Stimulated activated naive CD8-positive, alpha-beta T cell treated with anti-CD3 and anti-CD28 coated beads, Interleukin-15, Interleukin-2, amounts not matched to agents 100 ng/mL and 50 ng/mL, for 24 hours (primary cell): ENCODE data around the gene BDH1.
"Not testable (repeated sequence)": the region's sequence is repeated elsewhere in the genome, so short reads cannot be mapped to it uniquely, and the experiment has no call there.

Source experiments
- H3K27ac Mint-ChIP-seq: one replicate; pipeline ENCODE4 v1.8.0; 2021; ENCODE audit warnings: mild to moderate bottlenecking, mixed read lengths
- H3K27me3 Mint-ChIP-seq: one replicate; pipeline ENCODE4 v1.8.0; 2021; ENCODE audit warnings: mixed read lengths
- H3K36me3 Mint-ChIP-seq: one replicate; pipeline ENCODE4 v1.8.0; 2021; ENCODE audit warnings: low read depth, mixed read lengths
- H3K4me1 Mint-ChIP-seq: one replicate; pipeline ENCODE4 v1.8.0; 2021; ENCODE audit warnings: low read depth, mixed read lengths
- H3K4me3 Mint-ChIP-seq: one replicate; pipeline ENCODE4 v1.8.0; 2021; ENCODE audit warnings: mild to moderate bottlenecking, mixed read lengths
- H3K9me3 Mint-ChIP-seq: one replicate; pipeline ENCODE4 v1.8.0; 2021; ENCODE audit warnings: mixed read lengths

Gene BDH1

DNA sequence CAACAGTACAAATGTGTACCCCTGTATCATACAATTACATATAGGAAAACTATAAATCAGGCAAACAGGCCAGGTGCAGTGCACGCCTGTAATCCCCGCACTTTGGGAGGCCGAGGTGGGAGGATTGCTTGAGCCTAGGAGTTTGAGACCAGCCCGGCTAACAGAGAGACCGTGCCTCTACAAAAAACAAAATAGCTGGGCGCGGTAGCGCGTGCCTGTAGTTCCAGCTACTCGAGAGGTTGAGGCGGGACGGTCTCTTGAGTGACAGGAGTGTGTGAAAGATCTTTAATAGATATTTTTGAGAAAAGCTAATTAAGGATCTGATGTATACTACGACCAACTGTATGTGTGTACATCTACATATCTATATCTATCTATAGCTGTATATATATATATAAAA is 33.8 kb upstream of the BDH1 start:
- Mint-ChIP-seq H3K9me3 (no peaks in the 10 kb centered on the region), H3K36me3 (peaks cover 8% of the 10 kb centered on the region), H3K4me1 (peaks cover 34% of the 10 kb centered on the region), H3K27me3 (no peaks in the 10 kb centered on the region), H3K27ac (no peak overlapping the region), H3K4me3 (no peak overlapping the region)

GRCh38 chr3:197586768-197587167 is 31.0 kb upstream of the BDH1 start:
- not testable (repeated sequence) for H3K27me3 Mint-ChIP-seq, H3K4me3 Mint-ChIP-seq, H3K9me3 Mint-ChIP-seq, H3K36me3 Mint-ChIP-seq, H3K27ac Mint-ChIP-seq
- peaks cover 16% of the 10 kb centered on the region for H3K4me1 Mint-ChIP-seq

GRCh38 chr3:197586181-197586580 is 30.4 kb upstream of the BDH1 start:
- Mint-ChIP-seq H3K9me3 (no peaks in the 10 kb centered on the region), H3K4me1 (peaks cover 10% of the 10 kb centered on the region), H3K4me3 (no peak overlapping the region), H3K27me3 (no peaks in the 10 kb centered on the region), H3K36me3 (no peaks in the 10 kb centered on the region), H3K27ac (no peak overlapping the region)

- Mint-ChIP-seq H3K4me3 (no peak overlapping the region), H3K9me3 (no peaks in the 10 kb centered on the region), H3K27me3 (no peaks in the 10 kb centered on the region), H3K36me3 (no peaks in the 10 kb centered on the region), H3K4me1 (no peaks in the 10 kb centered on the region), H3K27ac (no peak overlapping the region)
Observed at GRCh38 chr3:197584733-197585132, 29.0 kb upstream of the BDH1 start.

GRCh38 chr3:197583371-197583770 is 27.6 kb upstream of the BDH1 start:
- no peaks in the 10 kb centered on the region for H3K27me3 Mint-ChIP-seq
- H3K4me3 Mint-ChIP-seq, result no peak overlapping the region
- H3K36me3 Mint-ChIP-seq, result no peaks in the 10 kb centered on the region
- H3K27ac Mint-ChIP-seq, result no peak overlapping the region
- no peaks in the 10 kb centered on the region for H3K4me1 Mint-ChIP-seq
- no peaks in the 10 kb centered on the region for H3K9me3 Mint-ChIP-seq

DNA sequence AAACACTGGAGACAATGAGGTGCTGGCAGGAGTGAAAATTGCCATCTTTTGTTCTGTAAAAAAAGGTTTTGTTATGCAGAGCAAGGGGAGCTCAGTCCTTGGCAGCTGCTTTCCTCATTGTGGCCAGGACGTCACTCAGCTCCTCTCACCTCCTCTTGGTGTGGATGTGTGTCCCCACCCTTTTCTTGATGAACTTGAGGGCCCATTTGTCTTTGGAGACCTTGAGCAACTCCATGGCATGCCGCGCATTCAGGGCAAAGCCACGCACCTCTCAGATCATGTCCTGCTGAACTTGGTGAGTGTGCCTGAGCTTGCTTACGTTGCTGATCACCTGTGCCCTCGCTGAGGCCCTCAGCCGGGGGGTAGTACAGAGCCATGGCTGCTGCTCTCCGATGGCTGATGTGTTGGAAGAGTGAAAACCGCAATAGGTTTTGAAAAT is 24.5 kb upstream of the BDH1 start:
- Mint-ChIP-seq H3K4me1 (no peaks in the 10 kb centered on the region), H3K27ac (no peak overlapping the region), H3K36me3 (no peaks in the 10 kb centered on the region), H3K27me3 (no peaks in the 10 kb centered on the region), H3K4me3 (no peak overlapping the region), H3K9me3 (no peaks in the 10 kb centered on the region)

- H3K4me3 Mint-ChIP-seq, result no peak overlapping the region
- H3K27me3 Mint-ChIP-seq, result no peaks in the 10 kb centered on the region
- H3K4me1 Mint-ChIP-seq, result no peaks in the 10 kb centered on the region
- no peak overlapping the region for H3K27ac Mint-ChIP-seq
- no peaks in the 10 kb centered on the region for H3K36me3 Mint-ChIP-seq
- no peaks in the 10 kb centered on the region for H3K9me3 Mint-ChIP-seq
Observed at GRCh38 chr3:197578376-197578775, 22.6 kb upstream of the BDH1 start.

GRCh38 chr3:197577366-197578074 is 21.8 kb upstream of the BDH1 start:
- no peak overlapping the region for H3K27ac Mint-ChIP-seq
- no peaks in the 10 kb centered on the region for H3K27me3 Mint-ChIP-seq
- H3K4me3 Mint-ChIP-seq, result no peak overlapping the region
- H3K36me3 Mint-ChIP-seq, result no peaks in the 10 kb centered on the region
- no peaks in the 10 kb centered on the region for H3K4me1 Mint-ChIP-seq
- no peaks in the 10 kb centered on the region for H3K9me3 Mint-ChIP-seq

GRCh38 chr3:197576838-197577237 is 21.1 kb upstream of the BDH1 start:
- Mint-ChIP-seq H3K27me3 (no peaks in the 10 kb centered on the region), H3K36me3 (no peaks in the 10 kb centered on the region), H3K9me3 (no peaks in the 10 kb centered on the region), H3K4me3 (no peak overlapping the region), H3K4me1 (no peaks in the 10 kb centered on the region), H3K27ac (no peak overlapping the region)

- Mint-ChIP-seq H3K27me3 (no peaks in the 10 kb centered on the region), H3K36me3 (peaks cover 8% of the 10 kb centered on the region), H3K4me1 (no peaks in the 10 kb centered on the region)
Observed at GRCh38 chr3:197575362-197575761, 19.6 kb upstream of the BDH1 start.

DNA sequence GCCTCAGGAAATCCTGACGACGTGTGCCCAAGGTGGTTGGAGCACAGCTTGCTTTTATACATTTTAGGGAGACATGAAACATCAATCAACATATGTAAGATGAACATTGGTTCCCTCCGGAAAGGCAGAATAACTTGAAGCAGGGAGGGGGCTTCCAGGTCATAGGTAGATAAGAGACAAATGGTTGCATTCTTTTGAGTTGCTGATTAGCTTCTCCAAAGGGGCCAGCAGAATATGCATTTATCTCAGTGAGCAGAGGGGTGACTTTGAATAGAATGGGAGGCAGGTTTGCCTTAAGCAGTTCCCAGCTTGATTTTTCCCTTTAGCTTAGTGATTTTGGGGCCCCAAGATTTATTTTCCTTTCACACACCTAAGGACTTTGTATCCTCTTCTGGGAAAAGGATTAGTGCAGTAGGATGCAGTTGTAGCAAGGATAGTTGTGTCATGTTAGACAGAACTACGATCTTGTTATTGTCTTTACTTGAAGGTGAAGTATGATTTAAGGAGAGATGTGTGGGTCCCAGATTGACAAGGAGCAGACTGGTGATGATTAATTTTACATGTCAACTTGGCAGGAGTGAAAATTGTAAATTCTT is 18.7 kb upstream of the BDH1 start:
- H3K27ac Mint-ChIP-seq, H3K4me1 Mint-ChIP-seq, H3K4me3 Mint-ChIP-seq, H3K27me3 Mint-ChIP-seq: not testable (repeated sequence)
- Mint-ChIP-seq H3K9me3 (peaks cover 11% of the 10 kb centered on the region), H3K36me3 (peaks cover 10% of the 10 kb centered on the region)

More at GRCh38 chr3:197575362-197575761, 19.6 kb upstream of the BDH1 start:
- Mint-ChIP-seq H3K4me3 (no peak overlapping the region), H3K9me3 (peaks cover 7% of the 10 kb centered on the region), H3K27ac (no peak overlapping the region)

DNA sequence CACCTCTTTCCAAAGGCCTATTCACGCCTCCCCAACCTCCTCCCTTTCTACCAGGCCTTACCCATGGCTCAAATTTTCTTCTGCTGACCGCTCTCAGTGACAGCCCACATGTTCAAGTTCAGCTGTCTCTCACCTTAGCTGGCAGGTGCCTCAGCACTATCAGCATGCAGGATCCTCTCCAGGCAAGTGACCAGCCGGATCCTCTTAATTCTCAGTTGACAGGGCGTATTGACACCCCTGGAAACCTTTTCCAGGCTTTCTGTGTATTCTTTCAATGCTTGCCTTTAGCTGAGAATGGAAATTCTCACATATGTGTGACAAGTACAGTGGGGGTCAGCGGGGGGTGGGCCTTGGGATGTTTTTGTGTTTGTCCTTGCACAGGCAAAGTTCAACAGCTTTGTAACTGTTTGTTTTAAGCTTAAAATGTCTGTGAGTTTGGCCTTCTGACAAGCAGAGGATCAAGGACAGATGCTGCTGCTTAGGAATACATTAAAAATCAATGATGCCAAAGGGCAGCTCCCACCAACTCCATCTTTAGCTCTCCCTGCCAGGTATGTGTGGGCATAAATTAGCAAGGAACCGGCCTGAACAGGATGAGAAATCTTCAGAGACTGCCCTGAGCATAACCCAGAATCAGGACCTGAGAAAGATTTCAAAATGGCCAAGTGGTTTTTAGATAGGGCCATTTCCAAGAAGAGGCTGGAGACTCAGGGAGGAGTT is 17.4 kb upstream of the BDH1 start:
- peaks cover 12% of the 10 kb centered on the region for H3K36me3 Mint-ChIP-seq
- no peak overlapping the region for H3K4me3 Mint-ChIP-seq
- peaks cover 14% of the 10 kb centered on the region for H3K9me3 Mint-ChIP-seq
- H3K4me1 Mint-ChIP-seq, result peaks cover 3% of the 10 kb centered on the region
- no peak overlapping the region for H3K27ac Mint-ChIP-seq
- peaks cover 6% of the 10 kb centered on the region for H3K27me3 Mint-ChIP-seq

DNA sequence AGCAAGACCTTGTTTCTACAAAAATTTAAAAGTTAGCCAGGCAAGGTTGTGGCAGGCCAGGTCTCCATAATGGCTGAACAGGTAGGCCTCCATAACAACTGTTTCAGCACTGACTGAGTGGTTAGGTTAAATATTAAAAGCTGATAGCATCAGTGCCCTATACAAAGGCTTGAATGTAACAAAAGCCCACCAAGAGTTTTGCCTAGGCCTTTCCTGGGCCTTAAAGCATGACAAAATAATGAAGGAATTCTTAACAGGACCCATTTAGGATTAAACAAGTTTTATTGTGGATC is 16.1 kb upstream of the BDH1 start:
- Mint-ChIP-seq H3K36me3 (peaks cover 12% of the 10 kb centered on the region), H3K9me3 (peaks cover 16% of the 10 kb centered on the region), H3K27me3 (peaks cover 16% of the 10 kb centered on the region)
- not testable (repeated sequence) for H3K27ac Mint-ChIP-seq, H3K4me1 Mint-ChIP-seq, H3K4me3 Mint-ChIP-seq

DNA sequence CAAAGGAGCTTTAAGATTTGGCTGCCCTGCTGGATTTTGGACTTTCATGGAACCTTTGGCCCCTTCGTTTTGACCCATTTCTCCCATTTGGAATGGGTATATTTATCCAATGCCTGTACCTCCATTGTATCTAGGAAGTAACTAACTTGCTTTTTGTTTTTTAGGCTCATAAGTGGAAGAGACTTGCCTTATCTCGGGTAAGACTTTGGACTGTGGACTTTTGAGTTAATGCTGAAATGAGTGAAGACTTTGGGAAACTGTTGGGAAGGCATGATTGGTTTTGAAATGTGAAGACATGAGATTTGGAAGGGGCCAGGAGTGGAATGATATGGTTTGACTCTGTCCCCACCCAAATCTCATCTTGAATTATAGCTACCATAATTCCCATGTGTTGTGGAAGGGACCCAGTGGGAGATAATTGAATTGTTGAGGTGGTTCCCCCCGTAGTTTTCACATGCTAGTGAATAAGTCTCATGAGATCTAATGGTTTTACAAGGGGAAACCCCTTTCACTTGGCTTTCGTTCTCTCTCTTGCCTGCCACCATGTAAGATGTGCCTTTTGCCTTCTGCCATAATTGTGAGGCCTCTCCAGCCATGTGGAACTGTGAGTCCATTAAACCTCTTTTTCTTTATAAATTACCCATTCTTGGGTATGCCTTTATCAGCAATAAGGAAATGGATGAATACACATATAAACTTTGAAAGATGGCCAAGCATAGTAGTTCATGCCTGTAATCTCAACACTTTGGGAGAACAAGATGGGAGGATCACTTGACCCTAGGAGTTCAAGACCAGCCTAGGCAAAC is 15.5 kb upstream of the BDH1 start:
- peaks cover 16% of the 10 kb centered on the region for H3K9me3 Mint-ChIP-seq
- H3K27ac Mint-ChIP-seq, H3K4me1 Mint-ChIP-seq, H3K4me3 Mint-ChIP-seq: not testable (repeated sequence)
- H3K36me3 Mint-ChIP-seq, result peaks cover 12% of the 10 kb centered on the region
- peaks cover 17% of the 10 kb centered on the region for H3K27me3 Mint-ChIP-seq

GRCh38 chr3:197569433-197569832 is 13.7 kb upstream of the BDH1 start:
- not testable (repeated sequence) for H3K4me1 Mint-ChIP-seq, H3K4me3 Mint-ChIP-seq, H3K27ac Mint-ChIP-seq
- Mint-ChIP-seq H3K36me3 (peaks cover 13% of the 10 kb centered on the region), H3K9me3 (peaks cover 16% of the 10 kb centered on the region), H3K27me3 (peaks cover 17% of the 10 kb centered on the region)
